Sigmoid colon (tissue), 3 donors: ENCODE measurements around the gene FHOD3.

ENCODE experiments used
- CTCF ChIP-seq, 4 experiments: fragments of 450-650 bp in 3 of 4; fragments of 200-600 bp in 1 of 4; IDR thresholded peaks; one replicate each; pipeline ENCODE4 v1.5.1; 2016 to 2019; ENCODE audit warnings: antibody characterized with exemption in 4 of 4, mild to moderate bottlenecking in 3 of 4, moderate library complexity in 2 of 4
- POLR2A ChIP-seq, 2 donors: fragments of 450-650 bp; IDR thresholded peaks; one replicate each; pipeline ENCODE4 v1.6.1; 2016; ENCODE audit warnings: antibody characterized with exemption in 2 of 2, mild to moderate bottlenecking in 2 of 2, moderate library complexity in 2 of 2

DNA sequence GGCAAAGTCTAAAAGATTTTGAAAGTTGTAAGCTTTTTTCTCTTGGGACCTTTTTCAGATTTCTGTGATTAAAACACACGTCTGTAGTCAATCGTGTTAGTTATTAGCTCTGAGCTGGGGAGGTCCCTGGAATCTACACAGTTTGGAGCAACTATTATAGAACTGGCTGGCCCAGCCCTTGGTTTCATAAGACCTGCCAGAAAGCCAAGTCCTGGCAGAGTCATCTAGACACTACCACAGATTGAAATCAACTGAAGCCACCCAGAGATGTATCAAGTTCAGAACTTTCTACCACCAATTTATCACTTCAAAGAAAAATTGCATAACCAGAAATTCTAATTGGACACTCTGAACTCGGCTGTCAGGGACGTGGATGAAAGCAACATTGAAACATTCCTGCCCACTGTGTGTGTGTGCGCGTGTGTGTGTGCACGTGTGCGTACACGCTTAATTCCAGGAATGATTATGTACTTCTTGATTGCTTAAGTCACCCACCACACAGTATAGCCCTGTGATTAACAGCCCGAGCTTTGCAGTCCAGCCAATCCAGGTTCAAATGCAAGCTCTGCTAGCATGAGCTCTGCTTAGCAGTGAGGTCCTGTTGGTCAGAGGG lies 405.0 kb downstream of the FHOD3 start:
- TF ChIP-seq CTCF (IDR thresholded peaks at IDR 0.05) (no peak), POLR2A (IDR thresholded peaks at IDR 0.05) (no peak)
